SK-N-SH (cell line): ENCODE data around the gene EDC4. TPM values are rescaled to one million over a fixed set of nuclear protein-coding genes. Genes with fewer than 3 reads are reported as not detected.

ENCODE experiments used
- CTCF ChIA-PET: fragments of 300-600, 350-600 bp; formaldehyde crosslinking; extraction: SDS; loops from one replicate; lab custom pipeline; 2021; lab: Yijun Ruan, JAX
- POLR2A ChIA-PET: fragments of 350-600 bp; sonication (Branson Sonifier 250); formaldehyde crosslinking; extraction: SDS; loops from one replicate; lab custom pipeline; 2020; ENCODE audit warnings: antibody characterized with exemption, inconsistent platforms; lab: Yijun Ruan, JAX
- DNase-seq: peaks from one replicate; pipeline ENCODE4 v3.0.0; 2012
- H2AFZ ChIP-seq: fragments of 200-600 bp; sonication (generic); 2 replicates; pipeline ENCODE4 v1.8.1; 2016; ENCODE audit warnings: antibody characterized with exemption, mild to moderate bottlenecking, low read depth
- H3F3A ChIP-seq: fragments of 200-600 bp; sonication (generic); replicated peaks from 2 replicates; pipeline ENCODE3; 2016; ENCODE audit warnings: antibody characterized with exemption, mild to moderate bottlenecking; ENCODE audit not compliant: insufficient read depth
- H3K27ac ChIP-seq, 2 experiments: fragments of 200-500 bp in 1 of 2; fragments of 200-600 bp in 1 of 2; sonication (Bioruptor generic) in 1 of 2; sonication (generic), shearing (Covaris generic) in 1 of 2; 2 replicates each; pipeline versions ENCODE4 v1.5.1 to v1.6.1; 2014 to 2016; ENCODE audit warnings: low read depth in 2 of 2, inconsistent platforms in 1 of 2, low read length in 1 of 2, mild to moderate bottlenecking in 1 of 2, mixed read lengths in 1 of 2
- H3K27me3 ChIP-seq: fragments of 200-600 bp; sonication (generic), shearing (Covaris generic); 2 replicates; pipeline ENCODE4 v1.6.1; 2016; ENCODE audit warnings: mixed run types; ENCODE audit not compliant: insufficient read depth
- H3K36me3 ChIP-seq, 2 experiments: fragments of 200-500 bp in 1 of 2; fragments of 200-600 bp in 1 of 2; sonication (Bioruptor generic) in 1 of 2; sonication (generic) in 1 of 2; replicated peaks in 1 of 2; 2 replicates each; pipeline versions ENCODE3 to v1.5.1; 2014 to 2016; ENCODE audit warnings: low read length in 1 of 2, mild to moderate bottlenecking in 1 of 2; ENCODE audit not compliant: insufficient read depth in 2 of 2, control insufficient read depth in 1 of 2
- H3K4me1 ChIP-seq, 2 experiments: fragments of 200-500 bp in 1 of 2; fragments of 200-600 bp in 1 of 2; sonication (Bioruptor generic) in 1 of 2; sonication (generic), shearing (Covaris generic) in 1 of 2; 2 replicates each; pipeline versions ENCODE4 v1.5.1 to v1.6.1; 2014 to 2016; ENCODE audit warnings: low read depth in 1 of 2, low read length in 1 of 2, mixed run types in 1 of 2; ENCODE audit not compliant: insufficient read depth in 2 of 2, control insufficient read depth in 1 of 2
- H3K4me2 ChIP-seq: fragments of 200-600 bp; sonication (generic), shearing (Covaris generic); 2 replicates; pipeline ENCODE4 v1.6.1; 2017; ENCODE audit warnings: mixed run types
- H3K4me3 ChIP-seq, 2 experiments: fragments of 200-500 bp in 1 of 2; fragments of 200-600 bp in 1 of 2; sonication (Bioruptor generic) in 1 of 2; sonication (generic), shearing (Covaris generic) in 1 of 2; 2 replicates each; pipeline versions ENCODE4 v1.5.1 to v1.8.1; 2014 to 2016; ENCODE audit warnings: low read depth in 2 of 2, inconsistent platforms in 1 of 2, low read length in 1 of 2, mild to moderate bottlenecking in 1 of 2, mixed read lengths in 1 of 2, moderate library complexity in 1 of 2
- H3K79me2 ChIP-seq: fragments of 200-600 bp; sonication (generic); 2 replicates; pipeline ENCODE4 v1.8.1; 2017; ENCODE audit warnings: mild to moderate bottlenecking; ENCODE audit not compliant: insufficient read depth
- H3K9ac ChIP-seq: fragments of 200-600 bp; sonication (generic); 2 replicates; pipeline ENCODE4 v1.6.1; 2017; ENCODE audit warnings: mixed run types
- H3K9me2 ChIP-seq: fragments of 200-600 bp; sonication (generic); 2 replicates; pipeline ENCODE4 v1.6.1; 2017; ENCODE audit warnings: mixed run types
- H3K9me3 ChIP-seq: fragments of 200-600 bp; sonication (generic); 2 replicates; pipeline ENCODE4 v1.6.1; 2017; ENCODE audit warnings: mixed run types, mild to moderate bottlenecking, moderate library complexity
- H4K20me1 ChIP-seq: fragments of 200-600 bp; sonication (generic); 2 replicates; pipeline ENCODE4 v1.6.1; 2017; ENCODE audit warnings: mild to moderate bottlenecking, mixed run types; ENCODE audit not compliant: insufficient read depth
- CHD2 ChIP-seq: fragments of 150-350 bp; IDR thresholded peaks from 2 replicates; pipeline ENCODE4 v1.6.1; 2018; ENCODE audit warnings: low read length; ENCODE audit not compliant: partially characterized antibody
- ELF1 ChIP-seq: IDR thresholded peaks from 2 replicates; pipeline ENCODE4 v1.4.0; 2012
- FOSL2 ChIP-seq: IDR thresholded peaks from 2 replicates; pipeline ENCODE4 v1.4.0; 2012; ENCODE audit warnings: low read depth, mild to moderate bottlenecking, moderate library complexity, borderline replicate concordance
- FOXM1 ChIP-seq: IDR thresholded peaks from 2 replicates; pipeline ENCODE4 v1.4.0; 2012; ENCODE audit warnings: low read depth, mild to moderate bottlenecking
- GABPA ChIP-seq: IDR thresholded peaks from 2 replicates; pipeline ENCODE4 v1.4.0; 2012; ENCODE audit warnings: low read depth, mild to moderate bottlenecking
- GATA2 ChIP-seq: sonication (generic); formaldehyde crosslinking; IDR thresholded peaks from 2 replicates; pipeline ENCODE4 v1.5.0; 2020; ENCODE audit warnings: mild to moderate bottlenecking, missing genetic modification reagents
- MXI1 ChIP-seq: IDR thresholded peaks from 2 replicates; pipeline ENCODE4 v1.6.1; 2012; ENCODE audit warnings: mild to moderate bottlenecking, low read depth, low read length, improper control_type of control experiment
- NRF1 ChIP-seq: IDR thresholded peaks from 2 replicates; pipeline ENCODE4 v1.6.1; 2012; ENCODE audit warnings: low read depth, mild to moderate bottlenecking, low read length
- PBX3 ChIP-seq: IDR thresholded peaks from 2 replicates; pipeline ENCODE4; 2012
- RCOR1 ChIP-seq: fragments of 150-350 bp; IDR thresholded peaks from 2 replicates; pipeline ENCODE4 v1.6.1; 2017; ENCODE audit warnings: antibody characterized with exemption, low read length
- RFX5 ChIP-seq: IDR thresholded peaks from 2 replicates; pipeline ENCODE4 v1.6.1; 2012; ENCODE audit warnings: mild to moderate bottlenecking, improper control_type of control experiment, low read length
- RXRA ChIP-seq: IDR thresholded peaks from 2 replicates; pipeline ENCODE4 v1.4.0; 2012; ENCODE audit warnings: low read depth, mild to moderate bottlenecking, borderline replicate concordance
- SMC3 ChIP-seq: IDR thresholded peaks from 2 replicates; pipeline ENCODE4 v1.6.1; 2012; ENCODE audit warnings: low read depth, low read length, improper control_type of control experiment
- TAF1 ChIP-seq: IDR thresholded peaks from 2 replicates; pipeline ENCODE4 v1.6.1; 2012; ENCODE audit warnings: low read depth, mild to moderate bottlenecking, low read length, moderate library complexity, borderline replicate concordance
- TCF12 ChIP-seq: IDR thresholded peaks from 2 replicates; pipeline ENCODE4 v1.4.0; 2012
- ZBTB33 ChIP-seq: IDR thresholded peaks from 2 replicates; pipeline ENCODE4 v1.4.0; 2012; ENCODE audit warnings: low read depth, borderline replicate concordance
- WGBS: methylation state at CpG from one replicate; pipeline ENCODE4 v1.1.6; 2017; ENCODE audit warnings: low lambda C conversion rate; 5-methylcytosine and 5-hydroxymethylcytosine counted together
- polyA plus RNA-seq, 3 experiments: library from polyadenylated mRNA; depleted of rRNA; stranded (reverse); fragments of >200 nt; gene quantifications; 2 replicates each; pipeline ENCODE4 v1.2.3, GENCODE V29; 2012
- TF ChIP-seq, protein P1 (sequence below): IDR thresholded peaks from 2 replicates; pipeline ENCODE4 v1.4.0; 2012; ENCODE audit warnings: low read depth, borderline replicate concordance
- TF ChIP-seq, protein P2 (sequence below): fragments of 150-350 bp; IDR thresholded peaks from 2 replicates; pipeline ENCODE4 v1.6.1; 2016; ENCODE audit warnings: mild to moderate bottlenecking, low read depth, low read length
- TF ChIP-seq, protein P3 (sequence below): fragments of 200-600 bp; sonication (generic); IDR thresholded peaks from 2 replicates; pipeline ENCODE4 v1.6.1; 2017; ENCODE audit warnings: antibody characterized with exemption, mild to moderate bottlenecking, moderate library complexity

EDC4 gene
- polyA plus RNA-seq, 1 of the 3 experiments (the other 2 are of a cell fraction), result 38.0 TPM

- Histone ChIP-seq H3K79me2 (peaks cover 42% of the 10 kb centered on the region), H3F3A (no peaks in the 10 kb centered on the region), H3K4me3 (peak overlapping the region; percentile 46 to 70), H2AFZ (peak overlapping the region; percentile 81), H3K27me3 (no peaks in the 10 kb centered on the region), H3K4me1 (peaks cover 10 to 11% of the 10 kb centered on the region in 2 experiments; a peak in 2 of 4 replicates), H3K9me3 (no peaks in the 10 kb centered on the region), H4K20me1 (peaks cover 2% of the 10 kb centered on the region; the same call in 1 of the 2 replicates), H3K9me2 (no peaks in the 10 kb centered on the region), H3K36me3 (no peaks in the 10 kb centered on the region), H3K4me2 (peak overlapping the region; percentile 82), H3K9ac (peak overlapping the region; percentile 63), H3K27ac (peak overlapping the region; percentile 42 to 56; a peak in 3 of 4 replicates)
- POLR2A ChIA-PET, result interaction anchor here (1.0 kb wide), 1 partner anchor 11 kb away, joined by 3 read pairs; no protein-coding TSS in a partner anchor
- CTCF ChIA-PET, result interaction anchor here (0.9 to 22.4 kb wide), 6 partner anchors 9 to 76 kb away, joined by 3 to 564 read pairs (median 4); partner anchors contain the start of genes CTRL, LCAT, NUTF2 and PSMB10
- WGBS, result 60% methylated on average over 5 of the region's 5 CpGs
- TF ChIP-seq RFX5, result no peak
- TF ChIP-seq, protein P1, sequence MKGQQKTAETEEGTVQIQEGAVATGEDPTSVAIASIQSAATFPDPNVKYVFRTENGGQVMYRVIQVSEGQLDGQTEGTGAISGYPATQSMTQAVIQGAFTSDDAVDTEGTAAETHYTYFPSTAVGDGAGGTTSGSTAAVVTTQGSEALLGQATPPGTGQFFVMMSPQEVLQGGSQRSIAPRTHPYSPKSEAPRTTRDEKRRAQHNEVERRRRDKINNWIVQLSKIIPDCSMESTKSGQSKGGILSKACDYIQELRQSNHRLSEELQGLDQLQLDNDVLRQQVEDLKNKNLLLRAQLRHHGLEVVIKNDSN, result no peak
- TF ChIP-seq NRF1, result no peak
- no peak for TF ChIP-seq ZBTB33
- no peak for DNase-seq
These were observed 19.5 kb downstream of the EDC4 start for GRCh38 chr16:67892375-67892774.

GRCh38 chr16:67892899-67893742 lies 20.3 kb downstream of the EDC4 start, which contains the start of gene PSKH1:
Gene PSKH1 (plus strand): TSS chr16:67893254. CDS start chr16:67908750, 15,496 bp downstream.
- peak within 1 kb of the TSS; percentile 93 for H3K4me2 ChIP-seq
- H3K79me2 ChIP-seq, result peaks cover 49% of the 10 kb centered on the region
- H3K4me1 ChIP-seq, result peaks cover 10 to 11% of the 10 kb centered on the region in 2 experiments; a peak in 2 of 4 replicates
- H3K36me3 ChIP-seq, result no peaks in the 10 kb centered on the region
- ChIA-PET CTCF (interaction anchor here (0.9 to 22.4 kb wide), 10 partner anchors 9 to 148 kb away, joined by 3 to 564 read pairs (median 4); partner anchors contain the start of genes CTRL, LCAT, NRN1L and NUTF2), POLR2A (interaction anchor here (1.0 kb wide), 1 partner anchor 11 kb away, joined by 3 read pairs; no protein-coding TSS in a partner anchor)
- H3K27ac ChIP-seq, result peak within 1 kb of the TSS; percentile 68 to 69
- H3K4me3 ChIP-seq, result peak within 1 kb of the TSS; percentile 80 to 97
- H3K9me3 ChIP-seq, result no peaks in the 10 kb centered on the region
- peak within 1 kb of the TSS; percentile 99 for H3K9ac ChIP-seq
- peak; percentile 100 for DNase-seq
- no peaks in the 10 kb centered on the region for H3K9me2 ChIP-seq
- WGBS, result 2% methylated on average over 21 of the region's 90 CpGs
- peak within 1 kb of the TSS; percentile 82 for H2AFZ ChIP-seq
- H3K27me3 ChIP-seq, result no peaks in the 10 kb centered on the region
- H3F3A ChIP-seq, result no peaks in the 10 kb centered on the region
- H4K20me1 ChIP-seq, result peaks cover 5% of the 10 kb centered on the region; the same call in 1 of the 2 replicates
- TF ChIP-seq PBX3 (peak; percentile 99), MXI1 (peak; percentile 55; the same call in 1 of the 2 replicates), GABPA (no peak), FOXM1 (no peak), TCF12 (no peak), CHD2 (peak; percentile 77), FOSL2 (no peak), TAF1 (peak; percentile 67), SMC3 (no peak), GATA2 (CRISPR knock-in tag) (no peak), ELF1 (no peak), NRF1 (no peak), RXRA (no peak), RCOR1 (no peak)
- TF ChIP-seq, protein P2, sequence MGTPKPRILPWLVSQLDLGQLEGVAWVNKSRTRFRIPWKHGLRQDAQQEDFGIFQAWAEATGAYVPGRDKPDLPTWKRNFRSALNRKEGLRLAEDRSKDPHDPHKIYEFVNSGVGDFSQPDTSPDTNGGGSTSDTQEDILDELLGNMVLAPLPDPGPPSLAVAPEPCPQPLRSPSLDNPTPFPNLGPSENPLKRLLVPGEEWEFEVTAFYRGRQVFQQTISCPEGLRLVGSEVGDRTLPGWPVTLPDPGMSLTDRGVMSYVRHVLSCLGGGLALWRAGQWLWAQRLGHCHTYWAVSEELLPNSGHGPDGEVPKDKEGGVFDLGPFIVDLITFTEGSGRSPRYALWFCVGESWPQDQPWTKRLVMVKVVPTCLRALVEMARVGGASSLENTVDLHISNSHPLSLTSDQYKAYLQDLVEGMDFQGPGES, result no peak
- TF ChIP-seq, protein P3, sequence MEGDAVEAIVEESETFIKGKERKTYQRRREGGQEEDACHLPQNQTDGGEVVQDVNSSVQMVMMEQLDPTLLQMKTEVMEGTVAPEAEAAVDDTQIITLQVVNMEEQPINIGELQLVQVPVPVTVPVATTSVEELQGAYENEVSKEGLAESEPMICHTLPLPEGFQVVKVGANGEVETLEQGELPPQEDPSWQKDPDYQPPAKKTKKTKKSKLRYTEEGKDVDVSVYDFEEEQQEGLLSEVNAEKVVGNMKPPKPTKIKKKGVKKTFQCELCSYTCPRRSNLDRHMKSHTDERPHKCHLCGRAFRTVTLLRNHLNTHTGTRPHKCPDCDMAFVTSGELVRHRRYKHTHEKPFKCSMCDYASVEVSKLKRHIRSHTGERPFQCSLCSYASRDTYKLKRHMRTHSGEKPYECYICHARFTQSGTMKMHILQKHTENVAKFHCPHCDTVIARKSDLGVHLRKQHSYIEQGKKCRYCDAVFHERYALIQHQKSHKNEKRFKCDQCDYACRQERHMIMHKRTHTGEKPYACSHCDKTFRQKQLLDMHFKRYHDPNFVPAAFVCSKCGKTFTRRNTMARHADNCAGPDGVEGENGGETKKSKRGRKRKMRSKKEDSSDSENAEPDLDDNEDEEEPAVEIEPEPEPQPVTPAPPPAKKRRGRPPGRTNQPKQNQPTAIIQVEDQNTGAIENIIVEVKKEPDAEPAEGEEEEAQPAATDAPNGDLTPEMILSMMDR, result no peak
